Measurements from ENCODE around the gene CYP19A1.
A peak's percentile ranks its signal among the peaks of the same experiment; 100 is the strongest.

CYP19A1 gene

DNA sequence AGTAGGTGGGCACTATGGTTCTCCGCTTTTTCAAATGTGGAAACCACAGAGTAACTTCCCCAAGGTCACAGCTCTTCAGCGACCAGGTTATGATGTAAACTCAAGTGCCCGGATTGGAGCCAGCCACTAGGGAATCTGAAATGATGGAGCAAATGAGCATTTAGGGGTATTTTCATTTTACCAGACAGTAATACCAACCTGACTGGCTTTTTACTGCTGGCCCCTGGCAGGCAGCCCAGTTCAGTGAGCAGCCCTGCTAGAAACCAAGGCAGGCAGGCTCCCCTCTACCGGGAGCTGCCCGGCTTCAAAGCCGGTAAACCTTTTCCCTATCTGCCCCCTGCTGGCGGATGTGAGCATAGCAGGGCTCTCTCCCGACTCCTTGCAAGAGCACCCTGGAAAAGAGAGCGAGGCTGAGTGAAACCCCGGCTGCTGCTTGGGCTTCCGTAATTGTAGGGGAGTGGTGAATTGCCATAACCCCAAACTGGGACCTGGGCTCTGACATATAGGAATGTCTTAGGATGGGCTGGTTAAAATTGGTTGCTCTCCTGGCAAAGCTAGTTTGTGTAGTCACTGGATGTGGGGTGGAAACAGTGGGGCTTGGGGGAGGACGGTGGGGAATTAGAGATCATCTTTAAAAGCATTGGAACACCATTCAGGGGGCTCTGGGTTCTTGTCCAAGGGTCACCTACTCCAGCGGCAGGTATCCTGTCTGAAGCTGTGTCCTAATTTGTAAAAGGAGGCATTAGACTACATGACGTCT is 145.7 kb downstream of the CYP19A1 start (continued):
- TF ChIP-seq ZBTB8A (tag by site-specific recombination; IDR thresholded peaks at IDR 0.05) = no peak
- TF ChIP-seq ZNF423 (tag by site-specific recombination; IDR thresholded peaks at IDR 0.05) = no peak
- no peak for TF ChIP-seq ZNF629 (tag by site-specific recombination; IDR thresholded peaks at IDR 0.05)
- TF ChIP-seq ZNF404 (tag by site-specific recombination; IDR thresholded peaks at IDR 0.05) = no peak
- TF ChIP-seq ZNF140 (tag by site-specific recombination; IDR thresholded peaks at IDR 0.05) = no peak
- no peak for TF ChIP-seq ZNF571 (tag by site-specific recombination; IDR thresholded peaks at IDR 0.05)
- TF ChIP-seq ZNF548 (tag by site-specific recombination; IDR thresholded peaks at IDR 0.05) = no peak
- no peak for TF ChIP-seq ZNF311 (tag by site-specific recombination; IDR thresholded peaks at IDR 0.05; ENCODE audit: borderline replicate concordance)
- no peak for TF ChIP-seq ZNF18 (tag by site-specific recombination; IDR thresholded peaks at IDR 0.05)
- peak; percentile 89 for TF ChIP-seq FEZF1 (tag by site-specific recombination; IDR thresholded peaks at IDR 0.05)
- no peak for TF ChIP-seq OVOL3 (tag by site-specific recombination; IDR thresholded peaks at IDR 0.05)
- TF ChIP-seq ZNF776 (tag by site-specific recombination; IDR thresholded peaks at IDR 0.05; ENCODE audit: borderline replicate concordance) = no peak
- no peak for TF ChIP-seq ZNF692 (tag by site-specific recombination; IDR thresholded peaks at IDR 0.05)
- TF ChIP-seq, protein P1, sequence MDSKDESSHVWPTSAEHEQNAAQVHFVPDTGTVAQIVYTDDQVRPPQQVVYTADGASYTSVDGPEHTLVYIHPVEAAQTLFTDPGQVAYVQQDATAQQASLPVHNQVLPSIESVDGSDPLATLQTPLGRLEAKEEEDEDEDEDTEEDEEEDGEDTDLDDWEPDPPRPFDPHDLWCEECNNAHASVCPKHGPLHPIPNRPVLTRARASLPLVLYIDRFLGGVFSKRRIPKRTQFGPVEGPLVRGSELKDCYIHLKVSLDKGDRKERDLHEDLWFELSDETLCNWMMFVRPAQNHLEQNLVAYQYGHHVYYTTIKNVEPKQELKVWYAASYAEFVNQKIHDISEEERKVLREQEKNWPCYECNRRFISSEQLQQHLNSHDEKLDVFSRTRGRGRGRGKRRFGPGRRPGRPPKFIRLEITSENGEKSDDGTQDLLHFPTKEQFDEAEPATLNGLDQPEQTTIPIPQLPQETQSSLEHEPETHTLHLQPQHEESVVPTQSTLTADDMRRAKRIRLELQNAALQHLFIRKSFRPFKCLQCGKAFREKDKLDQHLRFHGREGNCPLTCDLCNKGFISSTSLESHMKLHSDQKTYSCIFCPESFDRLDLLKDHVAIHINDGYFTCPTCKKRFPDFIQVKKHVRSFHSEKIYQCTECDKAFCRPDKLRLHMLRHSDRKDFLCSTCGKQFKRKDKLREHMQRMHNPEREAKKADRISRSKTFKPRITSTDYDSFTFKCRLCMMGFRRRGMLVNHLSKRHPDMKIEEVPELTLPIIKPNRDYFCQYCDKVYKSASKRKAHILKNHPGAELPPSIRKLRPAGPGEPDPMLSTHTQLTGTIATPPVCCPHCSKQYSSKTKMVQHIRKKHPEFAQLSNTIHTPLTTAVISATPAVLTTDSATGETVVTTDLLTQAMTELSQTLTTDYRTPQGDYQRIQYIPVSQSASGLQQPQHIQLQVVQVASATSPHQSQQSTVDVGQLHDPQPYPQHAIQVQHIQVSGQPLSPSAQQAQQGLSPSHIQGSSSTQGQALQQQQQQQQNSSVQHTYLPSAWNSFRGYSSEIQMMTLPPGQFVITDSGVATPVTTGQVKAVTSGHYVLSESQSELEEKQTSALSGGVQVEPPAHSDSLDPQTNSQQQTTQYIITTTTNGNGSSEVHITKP (tag by site-specific recombination; IDR thresholded peaks at IDR 0.05) = no peak
- TF ChIP-seq ZNF521 (tag by site-specific recombination; IDR thresholded peaks at IDR 0.05) = no peak
- no peak for TF ChIP-seq ZNF391 (tag by site-specific recombination; IDR thresholded peaks at IDR 0.05; ENCODE audit: borderline replicate concordance, low read depth)
- no peak for TF ChIP-seq ZNF398 (tag by site-specific recombination; IDR thresholded peaks at IDR 0.05)
- TF ChIP-seq ZSCAN30 (tag by site-specific recombination; IDR thresholded peaks at IDR 0.05) = peak; percentile 80
- TF ChIP-seq, protein P2, sequence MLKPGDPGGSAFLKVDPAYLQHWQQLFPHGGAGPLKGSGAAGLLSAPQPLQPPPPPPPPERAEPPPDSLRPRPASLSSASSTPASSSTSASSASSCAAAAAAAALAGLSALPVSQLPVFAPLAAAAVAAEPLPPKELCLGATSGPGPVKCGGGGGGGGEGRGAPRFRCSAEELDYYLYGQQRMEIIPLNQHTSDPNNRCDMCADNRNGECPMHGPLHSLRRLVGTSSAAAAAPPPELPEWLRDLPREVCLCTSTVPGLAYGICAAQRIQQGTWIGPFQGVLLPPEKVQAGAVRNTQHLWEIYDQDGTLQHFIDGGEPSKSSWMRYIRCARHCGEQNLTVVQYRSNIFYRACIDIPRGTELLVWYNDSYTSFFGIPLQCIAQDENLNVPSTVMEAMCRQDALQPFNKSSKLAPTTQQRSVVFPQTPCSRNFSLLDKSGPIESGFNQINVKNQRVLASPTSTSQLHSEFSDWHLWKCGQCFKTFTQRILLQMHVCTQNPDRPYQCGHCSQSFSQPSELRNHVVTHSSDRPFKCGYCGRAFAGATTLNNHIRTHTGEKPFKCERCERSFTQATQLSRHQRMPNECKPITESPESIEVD (tag by site-specific recombination; IDR thresholded peaks at IDR 0.05) = 0 out of 2 replicates have a peak, but pooled peaks have one; percentile 38
- TF ChIP-seq ZNF510 (tag by site-specific recombination; IDR thresholded peaks at IDR 0.05; ENCODE audit: insufficient replicate concordance) = no peak
- TF ChIP-seq CTCF (tag by site-specific recombination; IDR thresholded peaks at IDR 0.05) = peak; percentile 62; the same call in 1 of the 2 replicates
- no peak for TF ChIP-seq ZNF266 (tag by site-specific recombination; IDR thresholded peaks at IDR 0.05; ENCODE audit: low read depth)
- TF ChIP-seq, protein P3, sequence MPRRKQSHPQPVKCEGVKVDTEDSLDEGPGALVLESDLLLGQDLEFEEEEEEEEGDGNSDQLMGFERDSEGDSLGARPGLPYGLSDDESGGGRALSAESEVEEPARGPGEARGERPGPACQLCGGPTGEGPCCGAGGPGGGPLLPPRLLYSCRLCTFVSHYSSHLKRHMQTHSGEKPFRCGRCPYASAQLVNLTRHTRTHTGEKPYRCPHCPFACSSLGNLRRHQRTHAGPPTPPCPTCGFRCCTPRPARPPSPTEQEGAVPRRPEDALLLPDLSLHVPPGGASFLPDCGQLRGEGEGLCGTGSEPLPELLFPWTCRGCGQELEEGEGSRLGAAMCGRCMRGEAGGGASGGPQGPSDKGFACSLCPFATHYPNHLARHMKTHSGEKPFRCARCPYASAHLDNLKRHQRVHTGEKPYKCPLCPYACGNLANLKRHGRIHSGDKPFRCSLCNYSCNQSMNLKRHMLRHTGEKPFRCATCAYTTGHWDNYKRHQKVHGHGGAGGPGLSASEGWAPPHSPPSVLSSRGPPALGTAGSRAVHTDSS (tag by site-specific recombination; IDR thresholded peaks at IDR 0.05) = no peak
- no peak for TF ChIP-seq ZNF610 (tag by site-specific recombination; IDR thresholded peaks at IDR 0.05; ENCODE audit: borderline replicate concordance)
